HG03378 (cell line): ENCODE results near the gene TNIK.
"Not testable (repeated sequence)": the region's sequence is repeated elsewhere in the genome, so short reads cannot be mapped to it uniquely, and the experiment has no call there.

Experiments used
- ATAC-seq: cut with Tn5 transposase; IDR thresholded peaks from one replicate; pipeline ENCODE4 v1.9.1; 2021; ENCODE audit warnings: mild to moderate bottlenecking, moderate library complexity; ENCODE audit not compliant: unreplicated experiment

Gene TNIK

GRCh38 chr3:171422855-171423254 is 37.4 kb downstream of the TNIK start:
- not testable (repeated sequence) for ATAC-seq

DNA sequence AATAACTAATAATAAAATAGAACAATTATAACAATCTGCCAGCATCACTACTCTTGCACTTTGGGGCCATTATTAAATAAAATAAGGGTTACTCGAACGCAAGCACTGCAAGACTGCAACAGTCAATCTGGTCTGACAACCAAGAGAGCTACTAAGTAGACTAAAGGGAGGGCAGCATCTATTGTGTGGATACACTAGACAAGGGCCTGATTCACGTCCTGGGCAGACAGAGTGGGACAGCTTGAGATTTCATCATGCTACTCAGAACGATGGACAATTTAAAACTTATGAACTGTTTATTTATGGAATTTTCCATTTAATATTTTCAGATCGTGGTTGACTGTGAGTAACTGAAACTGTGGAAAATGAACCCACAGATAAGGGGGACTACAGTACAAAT is 39.5 kb downstream of the TNIK start:
- ATAC-seq = no peak

DNA sequence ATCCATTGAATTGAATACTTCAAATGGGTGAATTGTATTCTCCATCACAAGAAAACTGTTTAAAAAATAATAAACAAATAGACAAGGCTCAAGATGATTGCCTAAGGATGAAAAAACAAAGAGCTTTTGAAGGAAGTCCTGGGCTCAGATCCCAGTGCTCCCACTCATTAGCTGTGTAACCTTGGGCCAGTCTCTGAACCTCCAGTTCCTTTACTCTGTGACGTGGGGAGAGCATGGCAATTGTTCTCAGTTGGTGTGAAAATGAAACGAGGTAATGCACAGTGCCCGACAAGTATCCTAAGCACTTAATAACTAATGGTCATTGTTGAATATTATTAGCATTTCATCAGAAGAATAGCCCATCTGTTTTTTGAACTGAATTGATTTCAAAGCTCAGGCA is 40.7 kb downstream of the TNIK start:
- no peak for ATAC-seq

DNA sequence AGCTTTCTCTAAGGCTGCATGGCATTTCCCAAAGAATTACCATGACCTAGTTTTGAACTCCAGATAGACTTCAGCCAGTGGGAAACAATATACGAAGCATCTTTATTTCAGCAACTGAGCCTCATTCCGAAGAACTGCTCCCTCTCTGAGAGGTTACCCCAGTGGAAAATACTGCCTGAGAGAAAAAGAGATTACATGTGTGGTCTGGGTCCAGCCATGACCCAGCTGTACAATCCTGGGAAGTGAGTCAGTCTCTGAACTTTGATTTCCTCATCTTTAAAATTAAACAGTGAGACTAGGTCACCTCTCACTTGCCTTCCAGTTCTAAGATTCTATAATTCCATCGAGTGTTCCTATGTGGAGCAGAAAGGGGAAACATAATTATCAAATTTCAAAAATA is 42.4 kb downstream of the TNIK start:
- ATAC-seq = no peak

GRCh38 chr3:171417137-171417536 is 43.1 kb downstream of the TNIK start:
- ATAC-seq = no peak

DNA sequence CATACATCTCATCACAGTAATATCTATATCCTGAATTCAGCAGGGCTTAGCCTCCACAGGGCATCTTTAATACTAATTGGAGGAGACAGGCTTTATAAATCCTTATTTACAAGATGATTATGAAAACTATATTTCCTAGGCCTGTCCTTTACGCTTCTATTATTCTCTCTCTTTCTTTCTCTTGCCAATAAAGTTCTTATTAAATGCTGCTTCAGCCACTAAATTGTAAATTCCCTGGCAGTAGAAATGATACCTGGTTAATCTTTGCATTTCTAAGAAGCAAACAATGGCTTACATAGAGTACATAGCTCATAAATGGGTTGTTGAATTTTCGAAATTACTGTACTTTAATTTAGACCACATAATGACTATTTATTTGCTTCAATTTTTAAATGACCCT is 43.5 kb downstream of the TNIK start:
- ATAC-seq = no peak

GRCh38 chr3:171416061-171416460 is 44.1 kb downstream of the TNIK start:
- ATAC-seq = no peak

DNA sequence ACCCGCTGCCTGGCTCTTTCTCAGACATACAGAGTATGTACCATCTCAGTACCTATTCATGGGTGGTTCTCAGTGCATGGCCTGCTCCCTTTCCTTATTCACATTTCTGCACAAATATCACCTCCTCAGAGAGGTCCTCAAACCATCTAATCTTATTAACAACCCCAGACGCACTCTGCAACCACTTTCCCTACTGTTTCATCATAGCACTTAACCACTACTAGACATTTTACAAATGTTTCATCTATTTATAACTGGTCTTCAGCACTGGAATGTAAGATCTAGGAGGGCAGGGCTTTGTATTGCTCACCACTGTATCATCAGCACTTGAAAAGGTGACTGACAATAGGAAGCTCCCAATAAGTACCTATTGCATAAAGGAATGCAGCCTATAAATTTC is 45.1 kb downstream of the TNIK start:
- no peak for ATAC-seq

GRCh38 chr3:171412473-171412872 is 47.7 kb downstream of the TNIK start:
- ATAC-seq = no peak

GRCh38 chr3:171412054-171412453 is 48.2 kb downstream of the TNIK start:
- ATAC-seq = no peak

GRCh38 chr3:171410186-171410585 is 50.0 kb downstream of the TNIK start:
- ATAC-seq = no peak

- ATAC-seq = no peak
Observed at GRCh38 chr3:171407759-171408158, 52.4 kb downstream of the TNIK start.

GRCh38 chr3:171404376-171404967 is 55.7 kb downstream of the TNIK start:
- no peak for ATAC-seq

DNA sequence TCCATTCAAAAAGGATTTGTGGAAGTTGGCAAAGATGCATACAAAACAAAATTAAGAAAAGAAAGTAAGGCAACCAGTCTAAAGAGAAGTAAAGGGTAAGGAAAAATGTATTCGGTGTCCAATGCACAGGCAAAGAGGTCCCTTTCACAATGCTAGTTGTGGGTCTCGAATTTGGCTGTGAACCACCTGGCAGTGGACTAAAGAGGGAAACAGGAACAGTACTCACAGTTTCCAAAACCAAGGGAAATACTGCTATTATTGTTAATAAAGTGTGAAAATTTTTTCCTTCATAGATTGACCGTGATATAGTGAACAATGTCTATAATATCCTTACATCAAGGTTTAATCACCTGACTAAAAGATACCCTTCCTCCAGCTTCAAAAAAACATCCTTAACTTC is 57.9 kb downstream of the TNIK start:
- no peak for ATAC-seq

- ATAC-seq = no peak
Observed at GRCh38 chr3:171401432-171401831, 58.8 kb downstream of the TNIK start.

DNA sequence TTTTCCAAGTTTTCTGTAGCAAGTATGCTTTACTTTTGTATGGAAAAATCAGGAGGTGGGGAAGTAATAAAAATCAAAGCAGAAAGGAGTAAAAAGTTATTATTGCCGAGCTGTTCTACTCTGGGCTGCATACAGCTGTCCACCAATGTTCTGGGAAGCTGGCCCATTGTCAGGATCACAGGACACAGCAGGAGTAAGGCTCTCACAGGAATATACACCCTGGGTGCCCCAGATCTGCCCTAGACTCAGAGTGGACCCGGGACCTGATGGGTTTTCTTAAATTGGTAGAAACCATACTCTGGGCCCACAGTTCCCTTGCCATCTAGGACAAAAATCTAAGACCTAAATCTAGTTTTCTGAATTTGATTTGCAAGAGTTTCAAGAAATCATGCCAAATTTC is 60.4 kb downstream of the TNIK start:
- ATAC-seq = no peak

- ATAC-seq = no peak
Observed at GRCh38 chr3:171398343-171398742, 61.9 kb downstream of the TNIK start.

DNA sequence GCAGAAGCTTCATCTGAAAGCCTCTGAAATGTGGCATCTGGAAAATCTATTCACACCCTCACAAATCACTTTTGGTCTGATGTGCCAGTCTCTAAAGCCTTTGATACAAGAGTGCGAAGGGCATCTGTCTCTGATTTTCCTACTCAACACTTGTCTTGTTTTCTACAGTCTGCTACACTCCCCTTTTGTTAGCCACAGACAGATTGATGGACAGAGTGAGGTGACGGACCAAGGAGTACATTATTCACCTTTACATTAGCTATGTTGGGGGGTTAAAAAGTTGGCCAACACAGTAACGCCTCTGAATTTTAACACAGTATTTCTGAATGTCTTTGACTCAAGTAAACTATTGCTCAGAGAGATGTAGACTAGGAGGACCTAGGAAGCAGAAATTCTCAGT is 63.1 kb downstream of the TNIK start:
- ATAC-seq = no peak

DNA sequence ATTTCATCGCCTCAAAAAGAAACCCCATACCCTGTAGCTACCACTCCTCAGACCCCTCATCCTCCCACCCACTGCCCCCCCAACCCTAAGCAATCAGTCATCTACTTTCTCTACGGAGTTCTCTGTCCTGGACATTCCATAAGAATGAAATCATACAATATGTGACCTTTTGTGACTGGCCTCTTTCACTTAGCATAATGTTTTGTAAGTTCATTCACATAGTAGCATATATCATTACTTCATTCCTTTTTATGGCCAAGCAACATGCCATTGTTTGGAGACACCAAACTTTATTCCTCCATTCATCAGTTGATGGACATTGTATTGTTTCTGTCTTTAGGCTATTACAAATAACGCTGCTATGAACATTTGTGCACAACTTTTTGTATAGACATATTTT is 64.2 kb downstream of the TNIK start:
- no peak for ATAC-seq

- ATAC-seq = no peak
Observed at GRCh38 chr3:171393032-171393744, 67.0 kb downstream of the TNIK start.

GRCh38 chr3:171391432-171391831 is 68.8 kb downstream of the TNIK start:
- ATAC-seq = no peak

DNA sequence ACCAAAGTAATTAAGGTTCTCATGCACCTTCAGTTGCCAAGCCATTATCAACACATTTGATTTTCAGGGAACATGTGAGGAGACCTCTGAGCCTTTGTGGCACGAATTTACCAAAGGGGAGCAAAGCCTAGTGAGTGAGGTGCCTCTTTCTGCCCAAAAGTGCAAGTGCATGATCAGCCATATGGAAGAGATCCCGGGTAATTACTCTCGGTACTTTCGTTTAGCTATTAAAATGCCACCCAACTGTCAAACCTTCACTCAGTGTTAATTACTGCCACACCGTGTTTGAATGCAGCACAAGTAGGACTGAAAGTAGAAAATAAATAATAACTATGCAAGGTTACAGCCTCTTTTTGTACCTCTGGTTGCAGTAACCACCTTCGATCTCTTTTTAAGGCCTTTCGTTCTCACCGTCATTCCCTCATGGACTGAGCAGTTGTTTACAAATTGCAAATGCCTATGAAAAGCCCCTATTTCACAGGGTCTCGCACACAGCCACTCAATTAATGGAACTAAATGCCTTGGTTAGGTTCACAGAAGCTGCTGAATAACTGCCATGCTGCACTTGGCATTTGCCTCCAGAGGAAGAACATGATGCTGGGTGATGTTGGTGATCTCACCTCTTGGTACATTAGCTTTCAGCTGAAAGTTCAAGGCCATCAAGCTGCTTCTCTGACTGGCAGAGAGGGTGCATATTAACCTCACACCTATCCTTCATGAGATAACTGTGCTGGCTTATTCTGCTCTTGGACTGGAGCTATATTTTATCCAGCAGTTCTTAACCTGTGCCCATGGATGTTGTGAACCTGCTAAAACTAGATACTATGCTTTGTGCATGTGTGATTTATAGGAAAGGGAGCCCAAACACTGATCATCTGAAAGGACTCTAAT is 69.9 kb downstream of the TNIK start:
- no peak for ATAC-seq
